ENCODE results near the gene PDE1C.

The PDE1C gene

GRCh38 chr7:31716355-31716754 is 353.9 kb downstream of the PDE1C start:
- H3K4me3 Mint-ChIP-seq = no peak overlapping the region
- no peaks in the 10 kb centered on the region for H3K4me1 Mint-ChIP-seq
- H3K9me3 Mint-ChIP-seq = peaks cover 15% of the 10 kb centered on the region
- no peaks in the 10 kb centered on the region for H3K36me3 Mint-ChIP-seq
- DNase-seq (ENCODE audit: low spot score in 2 of 2) (no peak), ATAC-seq (no peak)
- H3K27ac Mint-ChIP-seq = no peak overlapping the region

GRCh38 chr7:31710171-31710570 is 360.0 kb downstream of the PDE1C start:
- H3K36me3 Mint-ChIP-seq = no peaks in the 10 kb centered on the region
- DNase-seq (ENCODE audit: low spot score in 2 of 2) (no peak), ATAC-seq (no peak)
- H3K4me3 Mint-ChIP-seq = no peak overlapping the region
- no peak overlapping the region for H3K27ac Mint-ChIP-seq
- peaks cover 17% of the 10 kb centered on the region for H3K9me3 Mint-ChIP-seq
- no peaks in the 10 kb centered on the region for H3K4me1 Mint-ChIP-seq

DNA sequence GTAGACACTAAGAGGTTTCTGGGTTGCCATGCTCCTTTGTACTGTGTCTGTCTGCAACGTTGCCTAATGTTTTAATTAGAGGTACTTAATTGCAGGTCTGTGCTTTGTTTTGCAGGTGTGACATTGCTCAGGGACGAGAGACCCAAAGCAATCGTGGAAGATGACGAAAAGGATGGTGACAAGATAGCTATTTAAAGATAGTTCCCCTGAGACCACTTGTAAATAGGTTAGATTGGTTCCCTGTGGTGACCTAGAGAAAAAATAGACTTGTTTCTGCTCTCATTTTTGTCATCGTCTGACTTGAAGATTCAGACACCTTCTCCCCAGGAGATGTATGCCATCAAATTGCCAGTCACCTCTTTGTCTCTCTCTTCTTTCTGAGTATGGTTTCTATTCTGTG is 363.1 kb downstream of the PDE1C start:
- Mint-ChIP-seq H3K4me1 (no peaks in the 10 kb centered on the region), H3K27ac (no peak overlapping the region), H3K36me3 (no peaks in the 10 kb centered on the region), H3K4me3 (no peak overlapping the region), H3K9me3 (peaks cover 7% of the 10 kb centered on the region)
- DNase-seq (ENCODE audit: low spot score in 2 of 2) (no peak), ATAC-seq (no peak)

DNA sequence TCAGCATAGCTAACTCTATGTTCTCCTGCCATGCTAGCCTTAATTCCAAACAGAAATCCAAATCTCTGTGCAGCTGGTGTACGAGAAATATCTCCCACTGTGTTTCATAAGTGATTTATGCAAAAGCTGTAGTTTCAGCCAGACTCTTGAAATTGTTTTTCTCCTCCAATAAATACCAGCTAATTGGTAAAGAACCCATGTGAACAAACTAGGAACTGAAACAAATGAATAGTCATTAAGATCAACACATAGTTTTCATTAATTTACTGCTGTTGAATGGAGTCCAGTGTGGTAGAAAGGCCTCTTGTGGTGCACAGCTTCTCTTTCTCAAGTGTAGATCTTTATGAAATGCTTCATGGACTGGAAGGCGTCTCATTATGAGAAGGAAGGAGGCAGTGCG is 364.8 kb downstream of the PDE1C start:
- H3K4me3 Mint-ChIP-seq = no peak overlapping the region
- DNase-seq (ENCODE audit: low spot score in 2 of 2) = no peak
- H3K4me1 Mint-ChIP-seq = no peaks in the 10 kb centered on the region
- peaks cover 8% of the 10 kb centered on the region for H3K9me3 Mint-ChIP-seq
- H3K36me3 Mint-ChIP-seq = no peaks in the 10 kb centered on the region
- ATAC-seq = no peak
- H3K27ac Mint-ChIP-seq = no peak overlapping the region

DNA sequence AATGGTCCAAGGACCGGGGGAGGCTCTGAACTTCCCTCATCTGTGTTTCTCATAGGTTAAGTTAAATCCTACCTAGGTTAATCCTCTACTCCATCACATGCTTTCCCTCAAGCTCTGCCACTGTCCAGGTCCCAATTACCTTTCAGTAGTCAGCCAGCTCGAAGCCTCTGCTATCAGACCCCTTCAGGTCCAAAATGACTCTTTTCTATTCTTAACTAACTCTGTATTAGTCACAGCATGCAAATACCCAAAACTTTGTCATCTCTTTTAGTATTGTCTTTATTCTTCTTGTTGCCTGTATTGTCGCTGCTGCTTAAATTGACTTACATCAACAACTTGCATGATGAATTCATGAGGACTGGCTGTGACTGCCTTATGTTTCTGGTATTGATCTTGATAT is 367.9 kb downstream of the PDE1C start:
- ATAC-seq (no peak), DNase-seq (ENCODE audit: low spot score in 2 of 2) (no peak)
- Mint-ChIP-seq H3K4me1 (no peaks in the 10 kb centered on the region), H3K9me3 (peaks cover 8% of the 10 kb centered on the region), H3K4me3 (no peak overlapping the region), H3K36me3 (no peaks in the 10 kb centered on the region), H3K27ac (no peak overlapping the region)
